Activated CD4-positive, alpha-beta T cell treated with anti-CD3 and anti-CD28 coated beads for 48 hours (primary cell): ENCODE measurements around the gene UST.
"Not testable (repeated sequence)": the region's sequence is repeated elsewhere in the genome, so short reads cannot be mapped to it uniquely, and the experiment has no call there.

Experiments used
- DNase-seq: peaks from one replicate; pipeline ENCODE4 v3.0.0-alpha.2; 2020

UST gene

GRCh38 chr6:149095842-149096241 lies 349.0 kb downstream of the UST start:
- no peak for DNase-seq

GRCh38 chr6:149097794-149098193 lies 351.0 kb downstream of the UST start:
- DNase-seq = no peak

GRCh38 chr6:149098700-149099276 lies 352.0 kb downstream of the UST start:
- no peak for DNase-seq

- DNase-seq = no peak
These were observed 355.5 kb downstream of the UST start for GRCh38 chr6:149102324-149102723.

GRCh38 chr6:149103950-149104349 lies 357.1 kb downstream of the UST start:
- not testable (repeated sequence) for DNase-seq

- DNase-seq = no peak
These were observed 360.7 kb downstream of the UST start for GRCh38 chr6:149107520-149107919.

- DNase-seq = no peak
These were observed 361.4 kb downstream of the UST start for GRCh38 chr6:149108038-149108748.

- no peak for DNase-seq
These were observed 361.9 kb downstream of the UST start for GRCh38 chr6:149108749-149109100.

- DNase-seq = no peak
These were observed 362.7 kb downstream of the UST start for GRCh38 chr6:149109397-149110070.

- no peak for DNase-seq
These were observed 364.8 kb downstream of the UST start for GRCh38 chr6:149111556-149112115.

- no peak for DNase-seq
These were observed 366.1 kb downstream of the UST start for GRCh38 chr6:149112976-149113375.

- DNase-seq = no peak
These were observed 367.3 kb downstream of the UST start for GRCh38 chr6:149114167-149114566.

- no peak for DNase-seq
These were observed 372.2 kb downstream of the UST start for GRCh38 chr6:149118737-149119653.

- no peak for DNase-seq
These were observed 376.3 kb downstream of the UST start for GRCh38 chr6:149122850-149123821.

- DNase-seq = no peak
These were observed 378.5 kb downstream of the UST start for GRCh38 chr6:149125309-149125708.
